Activated T-helper 17 cell treated with anti-CD3 and anti-CD28 coated beads, Interleukin-2, amount 50 U/mL, for 72 hours (primary cell): ENCODE data around the gene STAT3. TPM values are rescaled to one million over a fixed set of nuclear protein-coding genes. Genes with fewer than 3 reads are reported as not detected.
"Not testable (repeated sequence)": the region's sequence is repeated elsewhere in the genome, so short reads cannot be mapped to it uniquely, and the experiment has no call there.

Source experiments
- ATAC-seq: fragments of 150-1000 bp; cut with Tn5 transposase; replicated peaks from 2 replicates; pipeline ENCODE4 v1.10.0; 2021; ENCODE audit warnings: mild to moderate bottlenecking, moderate library complexity
- H3K27ac Mint-ChIP-seq: one replicate; pipeline ENCODE4 v1.8.0; 2022; ENCODE audit warnings: mixed read lengths
- H3K27me3 Mint-ChIP-seq: one replicate; pipeline ENCODE4 v1.8.0; 2022; ENCODE audit warnings: mixed read lengths
- H3K36me3 Mint-ChIP-seq: one replicate; pipeline ENCODE4 v1.8.0; 2022; ENCODE audit warnings: low read depth, mild to moderate bottlenecking, mixed read lengths
- H3K4me1 Mint-ChIP-seq: one replicate; pipeline ENCODE4 v1.8.0; 2022; ENCODE audit warnings: mixed read lengths
- H3K4me3 Mint-ChIP-seq: one replicate; pipeline ENCODE4 v1.8.0; 2022; ENCODE audit warnings: mild to moderate bottlenecking, mixed read lengths
- H3K9me3 Mint-ChIP-seq: one replicate; pipeline ENCODE4 v1.8.0; 2022; ENCODE audit warnings: mixed read lengths
- total RNA-seq, 2 donors: library from RNA; stranded (reverse); gene quantifications; one replicate each; pipeline ENCODE4 v1.2.3, GENCODE V29; 2022

The STAT3 gene
- total RNA-seq, 2 donors from 2014 or later, result 179 to 429 TPM

DNA sequence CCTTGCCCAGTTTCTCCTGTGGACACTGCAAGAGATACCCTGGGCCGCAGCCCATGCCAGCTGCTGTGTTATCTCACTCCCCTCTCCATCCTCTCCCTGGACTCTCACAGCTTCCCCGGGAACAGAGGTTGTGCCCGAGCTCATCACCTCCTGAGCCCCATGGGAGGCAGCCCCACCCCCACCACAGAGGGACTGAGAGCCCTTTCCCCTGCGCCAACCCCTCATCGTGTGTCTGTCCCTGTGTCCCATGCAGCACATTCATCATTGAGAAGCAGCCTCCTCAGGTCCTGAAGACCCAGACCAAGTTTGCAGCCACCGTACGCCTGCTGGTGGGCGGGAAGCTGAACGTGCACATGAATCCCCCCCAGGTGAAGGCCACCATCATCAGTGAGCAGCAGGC, 87.2 kb downstream of the STAT3 start:
- Mint-ChIP-seq H3K36me3 (peaks cover 93% of the 10 kb centered on the region), H3K27ac (peak overlapping the region; percentile 28)
- ATAC-seq, result no peak

GRCh38 chr17:42299913-42300312, 88.3 kb downstream of the STAT3 start:
- not testable (repeated sequence) for ATAC-seq, H3K9me3 Mint-ChIP-seq, H3K27ac Mint-ChIP-seq, H3K4me3 Mint-ChIP-seq, H3K27me3 Mint-ChIP-seq
- Mint-ChIP-seq H3K4me1 (peaks cover 24% of the 10 kb centered on the region), H3K36me3 (peaks cover 95% of the 10 kb centered on the region)

More for the DNA sequence above, 87.2 kb downstream of the STAT3 start:
- Mint-ChIP-seq H3K4me3 (no peak overlapping the region), H3K27me3 (no peaks in the 10 kb centered on the region), H3K4me1 (peaks cover 19% of the 10 kb centered on the region), H3K9me3 (no peaks in the 10 kb centered on the region)

DNA sequence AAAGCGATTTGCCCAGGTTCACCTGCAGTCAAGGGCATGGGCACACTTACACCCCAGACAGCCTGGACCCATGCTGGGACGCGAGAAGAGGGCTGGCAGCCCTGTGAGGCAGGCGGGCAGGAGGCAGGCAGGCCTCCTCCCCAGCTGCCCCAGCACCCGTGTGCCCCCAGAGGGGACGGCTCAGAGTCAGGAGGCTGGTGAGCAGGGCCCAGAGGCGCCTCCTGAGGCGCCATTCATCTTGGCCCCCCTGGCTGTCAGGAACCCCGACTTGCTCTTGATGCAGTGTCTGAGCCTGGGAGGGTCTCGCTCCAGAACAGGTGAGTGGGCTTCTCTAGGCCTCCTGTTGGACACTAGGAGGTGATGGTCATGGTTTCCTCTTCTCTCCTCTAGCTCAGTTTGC, 88.9 kb downstream of the STAT3 start:
- ATAC-seq, H3K9me3 Mint-ChIP-seq, H3K27me3 Mint-ChIP-seq, H3K27ac Mint-ChIP-seq, H3K4me3 Mint-ChIP-seq: not testable (repeated sequence)
- Mint-ChIP-seq H3K4me1 (peaks cover 22% of the 10 kb centered on the region), H3K36me3 (peaks cover 95% of the 10 kb centered on the region)

GRCh38 chr17:42297775-42298174, 90.5 kb downstream of the STAT3 start:
- not testable (repeated sequence) for ATAC-seq, H3K27me3 Mint-ChIP-seq, H3K9me3 Mint-ChIP-seq, H3K4me3 Mint-ChIP-seq, H3K27ac Mint-ChIP-seq
- H3K4me1 Mint-ChIP-seq, result peaks cover 23% of the 10 kb centered on the region
- peaks cover 95% of the 10 kb centered on the region for H3K36me3 Mint-ChIP-seq

DNA sequence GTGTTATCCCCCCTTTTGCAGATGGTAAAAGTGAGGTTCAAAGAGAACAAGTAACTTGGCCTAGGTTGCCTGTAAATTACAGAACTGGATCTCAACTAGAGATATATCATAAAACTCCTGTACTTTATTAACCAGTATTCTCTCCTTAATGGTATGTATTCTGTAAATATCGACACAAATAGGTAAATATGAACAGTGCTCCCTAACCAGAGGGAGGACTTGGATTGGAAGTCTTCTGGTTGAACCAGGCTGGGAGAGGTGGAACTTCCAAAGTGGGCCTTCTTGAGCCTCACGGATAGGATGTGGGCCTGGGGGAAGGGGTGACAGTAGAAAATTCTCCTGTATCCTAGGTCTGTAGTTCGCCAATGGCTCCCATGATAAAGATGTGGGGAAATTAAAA, 92.2 kb downstream of the STAT3 start:
- H3K36me3 Mint-ChIP-seq, result peaks cover 95% of the 10 kb centered on the region
- peaks cover 30% of the 10 kb centered on the region for H3K4me1 Mint-ChIP-seq
- H3K4me3 Mint-ChIP-seq, result no peak overlapping the region
- ATAC-seq, result no peak
- no peaks in the 10 kb centered on the region for H3K27me3 Mint-ChIP-seq
- H3K27ac Mint-ChIP-seq, result peak overlapping the region; percentile 50
- no peaks in the 10 kb centered on the region for H3K9me3 Mint-ChIP-seq

- Mint-ChIP-seq H3K36me3 (peaks cover 100% of the 10 kb centered on the region), H3K27me3 (no peaks in the 10 kb centered on the region), H3K27ac (peak overlapping the region; percentile 50), H3K4me3 (peak overlapping the region; percentile 59), H3K9me3 (no peaks in the 10 kb centered on the region), H3K4me1 (peaks cover 37% of the 10 kb centered on the region)
- no peak for ATAC-seq
Measured at GRCh38 chr17:42294469-42295398, 93.5 kb downstream of the STAT3 start.

GRCh38 chr17:42291129-42291528, 97.1 kb downstream of the STAT3 start:
- peaks cover 37% of the 10 kb centered on the region for H3K4me1 Mint-ChIP-seq
- ATAC-seq, result no peak
- peaks cover 92% of the 10 kb centered on the region for H3K36me3 Mint-ChIP-seq
- H3K4me3 Mint-ChIP-seq, result peak overlapping the region; percentile 92
- H3K9me3 Mint-ChIP-seq, result no peaks in the 10 kb centered on the region
- H3K27me3 Mint-ChIP-seq, result no peaks in the 10 kb centered on the region
- peak overlapping the region; percentile 92 for H3K27ac Mint-ChIP-seq

DNA sequence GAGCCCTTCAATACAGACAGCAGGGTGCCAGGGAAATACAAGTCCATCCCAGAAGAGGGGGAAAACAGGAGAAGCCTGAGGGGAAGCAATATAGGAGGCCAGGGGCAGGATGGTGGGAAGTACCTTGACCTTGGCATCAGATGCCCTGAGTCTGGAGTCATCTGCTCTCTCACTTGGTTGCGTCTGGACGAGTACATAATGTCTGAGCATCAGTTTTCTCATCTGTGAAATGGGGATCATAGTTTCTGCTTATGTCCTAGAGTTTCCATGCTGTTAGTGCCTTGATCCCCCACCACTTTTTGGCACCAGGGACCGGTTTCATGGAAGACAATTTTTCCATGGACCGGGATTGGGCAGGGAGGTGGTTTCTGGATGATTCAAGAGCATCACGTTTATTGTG, 97.7 kb downstream of the STAT3 start:
- peak overlapping the region; percentile 92 for H3K27ac Mint-ChIP-seq
- H3K4me1 Mint-ChIP-seq, result peaks cover 36% of the 10 kb centered on the region
- H3K27me3 Mint-ChIP-seq, result no peaks in the 10 kb centered on the region
- H3K4me3 Mint-ChIP-seq, result peak overlapping the region; percentile 92
- peaks cover 92% of the 10 kb centered on the region for H3K36me3 Mint-ChIP-seq
- ATAC-seq, result no peak
- H3K9me3 Mint-ChIP-seq, result no peaks in the 10 kb centered on the region

DNA sequence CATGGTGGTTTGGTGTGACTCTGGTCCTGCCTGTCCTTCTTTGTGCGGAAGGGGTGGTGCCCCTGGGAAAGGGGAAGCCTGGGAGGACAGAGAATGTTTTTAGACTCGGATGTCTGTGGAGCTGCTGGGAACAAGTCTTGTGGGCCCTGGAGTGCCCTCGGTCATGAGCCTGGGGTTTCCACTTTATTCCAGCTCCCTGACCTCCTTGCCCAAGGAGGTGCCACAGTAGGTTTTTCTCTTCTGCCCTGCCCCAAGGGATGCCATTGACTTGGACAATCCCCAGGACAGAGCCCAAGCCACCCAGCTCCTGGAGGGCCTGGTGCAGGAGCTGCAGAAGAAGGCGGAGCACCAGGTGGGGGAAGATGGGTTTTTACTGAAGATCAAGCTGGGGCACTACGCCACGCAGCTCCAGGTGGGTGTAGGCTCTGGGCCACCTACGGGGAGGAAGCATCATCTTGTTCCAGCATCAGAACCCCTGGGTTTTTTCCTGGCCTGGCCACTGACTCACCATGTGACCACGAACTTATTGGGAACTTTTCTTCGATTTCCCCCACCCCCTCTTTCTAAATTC, 98.5 kb downstream of the STAT3 start:
- peak; percentile 44 for ATAC-seq
- H3K4me1 Mint-ChIP-seq, result peaks cover 29% of the 10 kb centered on the region
- H3K36me3 Mint-ChIP-seq, result peaks cover 92% of the 10 kb centered on the region
- H3K27ac Mint-ChIP-seq, result peak overlapping the region; percentile 92
- no peaks in the 10 kb centered on the region for H3K9me3 Mint-ChIP-seq
- H3K4me3 Mint-ChIP-seq, result peak overlapping the region; percentile 92
- H3K27me3 Mint-ChIP-seq, result no peaks in the 10 kb centered on the region

- ATAC-seq, result peak; percentile 46
- Mint-ChIP-seq H3K27ac (peak overlapping the region; percentile 92), H3K4me1 (peaks cover 24% of the 10 kb centered on the region), H3K9me3 (no peaks in the 10 kb centered on the region), H3K4me3 (peak overlapping the region; percentile 92), H3K36me3 (peaks cover 92% of the 10 kb centered on the region), H3K27me3 (no peaks in the 10 kb centered on the region)
Measured at GRCh38 chr17:42288803-42289610, 99.2 kb downstream of the STAT3 start.

DNA sequence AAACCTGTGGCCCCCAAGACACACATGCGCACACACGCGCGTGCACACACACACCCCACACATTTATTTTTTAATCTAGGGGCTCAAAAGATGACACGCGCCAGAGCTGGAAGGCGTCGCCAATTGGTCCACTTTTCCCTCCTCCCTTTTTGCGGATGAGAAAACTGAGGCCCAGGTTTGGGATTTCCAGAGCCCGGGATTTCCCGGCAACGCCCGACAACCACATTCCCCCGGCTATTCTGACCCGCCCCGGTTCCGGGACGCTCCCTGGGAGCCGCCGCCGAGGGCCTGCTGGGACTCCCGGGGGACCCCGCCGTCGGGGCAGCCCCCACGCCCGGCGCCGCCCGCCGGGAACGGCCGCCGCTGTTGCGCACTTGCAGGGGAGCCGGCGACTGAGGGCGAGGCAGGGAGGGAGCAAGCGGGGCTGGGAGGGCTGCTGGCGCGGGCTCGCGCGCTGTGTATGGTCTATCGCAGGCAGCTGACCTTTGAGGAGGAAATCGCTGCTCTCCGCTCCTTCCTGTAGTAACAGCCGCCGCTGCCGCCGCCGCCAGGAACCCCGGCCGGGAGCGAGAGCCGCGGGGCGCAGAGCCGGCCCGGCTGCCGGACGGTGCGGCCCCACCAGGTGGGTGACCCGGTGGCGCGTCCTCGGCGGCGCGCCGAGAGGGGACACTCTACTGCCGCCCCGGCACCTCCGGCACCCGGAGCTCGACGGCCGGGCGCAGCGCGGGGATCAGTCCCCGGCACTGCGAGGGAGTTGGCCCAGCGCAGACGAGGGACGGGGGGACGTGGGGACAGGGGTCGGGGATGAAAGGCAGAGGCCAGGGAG, 100.1 kb downstream of the STAT3 start, which contains the start of gene STAT5A:
Gene STAT5A, plus strand, starts transcription at position 522 of the 826 bp plus-strand sequence. CDS start 914 bp downstream, outside the sequence.
- Mint-ChIP-seq H3K9me3 (no peaks in the 10 kb centered on the region), H3K36me3 (peaks cover 85% of the 10 kb centered on the region), H3K4me3 (peak within 1 kb of the TSS; percentile 92), H3K4me1 (peaks cover 19% of the 10 kb centered on the region), H3K27ac (peak within 1 kb of the TSS; percentile 94), H3K27me3 (no peaks in the 10 kb centered on the region)
- peak; percentile 68 for ATAC-seq

DNA sequence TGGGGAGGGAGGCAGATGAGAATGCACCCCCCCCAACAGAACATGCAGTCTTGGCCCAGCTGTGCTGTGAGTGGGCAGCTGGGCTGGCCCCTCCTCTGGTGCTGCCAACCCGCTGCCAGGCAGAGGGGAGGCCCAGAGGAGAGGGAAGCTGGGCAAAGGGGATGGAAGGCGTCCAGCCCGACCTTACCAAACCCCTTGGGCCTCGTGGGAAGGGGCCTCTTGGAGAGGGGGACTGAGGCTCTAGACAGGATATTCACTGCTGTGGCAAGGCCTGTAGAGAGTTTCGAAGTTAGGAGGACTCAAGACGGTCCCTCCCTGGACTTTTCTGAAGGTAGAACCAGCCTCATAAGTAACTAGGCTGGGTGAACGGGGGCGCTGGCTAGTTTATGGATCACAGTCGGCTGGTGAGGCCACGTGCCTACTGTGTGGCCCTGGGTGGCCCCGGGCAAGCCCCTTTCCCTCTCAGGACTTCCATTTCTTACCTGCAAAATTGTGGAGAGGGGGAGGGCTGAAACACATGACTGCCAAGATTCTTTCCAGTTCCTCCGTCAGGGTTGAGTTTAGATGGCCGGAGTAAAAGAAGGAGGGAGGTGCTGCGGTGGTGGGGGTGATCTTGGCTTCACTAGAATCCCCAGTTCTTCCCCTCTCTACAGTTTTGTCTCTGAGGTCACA, 100.8 kb downstream of the STAT3 start:
- H3K27ac Mint-ChIP-seq, result peak overlapping the region; percentile 94
- peak overlapping the region; percentile 92 for H3K4me3 Mint-ChIP-seq
- peaks cover 78% of the 10 kb centered on the region for H3K36me3 Mint-ChIP-seq
- ATAC-seq, result peak; percentile 44
- H3K27me3 Mint-ChIP-seq, result no peaks in the 10 kb centered on the region
- peaks cover 19% of the 10 kb centered on the region for H3K4me1 Mint-ChIP-seq
- H3K9me3 Mint-ChIP-seq, result no peaks in the 10 kb centered on the region
